HG03378 (cell line): ENCODE measurements around the gene CHRNB2.

Experiments used
- ATAC-seq: cut with Tn5 transposase; IDR thresholded peaks from one replicate; pipeline ENCODE4 v1.9.1; 2021; ENCODE audit warnings: mild to moderate bottlenecking, moderate library complexity; ENCODE audit not compliant: unreplicated experiment

CHRNB2 gene

DNA sequence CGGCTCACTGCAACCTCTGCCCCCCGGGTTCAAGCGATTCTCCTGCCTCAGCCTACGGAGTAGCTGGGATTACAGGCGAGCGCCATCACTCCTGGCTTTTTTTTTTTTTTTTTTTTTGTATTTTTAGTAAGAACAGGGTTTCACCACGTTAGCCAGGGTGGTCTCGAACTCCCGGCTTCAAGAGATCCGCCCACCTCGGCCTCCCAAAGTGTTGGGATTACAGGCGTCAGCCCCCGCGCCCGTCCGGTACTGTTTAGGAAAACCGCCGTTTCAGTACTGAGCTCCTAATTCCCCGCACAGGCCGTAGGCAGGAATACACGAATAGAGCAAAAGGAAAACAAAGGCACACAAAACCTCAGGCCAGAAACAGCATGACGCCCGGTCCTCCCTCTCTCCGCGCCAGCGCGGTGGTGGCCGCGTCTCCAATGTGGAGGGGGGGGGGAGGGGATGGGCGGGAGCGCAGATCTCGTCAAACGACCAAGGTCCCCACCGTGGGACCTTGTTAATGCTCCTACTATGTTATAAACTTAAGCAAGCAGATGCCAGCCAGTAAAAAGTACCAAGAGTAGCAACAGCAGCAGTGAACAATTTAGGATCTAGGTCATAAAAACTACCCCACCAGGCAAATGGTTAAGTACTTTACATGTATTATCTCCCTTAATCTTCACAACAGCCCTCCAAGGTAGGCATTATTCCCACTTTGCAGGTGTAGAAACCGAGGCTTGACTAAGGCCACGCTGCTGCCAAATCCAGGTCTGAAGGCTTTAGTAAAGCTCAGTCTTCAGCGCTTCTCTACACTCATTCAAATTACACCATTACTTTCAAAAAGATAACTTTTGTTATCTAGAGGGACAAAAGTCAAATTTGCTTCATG is 41.1 kb downstream of the CHRNB2 start:
- ATAC-seq = no peak

DNA sequence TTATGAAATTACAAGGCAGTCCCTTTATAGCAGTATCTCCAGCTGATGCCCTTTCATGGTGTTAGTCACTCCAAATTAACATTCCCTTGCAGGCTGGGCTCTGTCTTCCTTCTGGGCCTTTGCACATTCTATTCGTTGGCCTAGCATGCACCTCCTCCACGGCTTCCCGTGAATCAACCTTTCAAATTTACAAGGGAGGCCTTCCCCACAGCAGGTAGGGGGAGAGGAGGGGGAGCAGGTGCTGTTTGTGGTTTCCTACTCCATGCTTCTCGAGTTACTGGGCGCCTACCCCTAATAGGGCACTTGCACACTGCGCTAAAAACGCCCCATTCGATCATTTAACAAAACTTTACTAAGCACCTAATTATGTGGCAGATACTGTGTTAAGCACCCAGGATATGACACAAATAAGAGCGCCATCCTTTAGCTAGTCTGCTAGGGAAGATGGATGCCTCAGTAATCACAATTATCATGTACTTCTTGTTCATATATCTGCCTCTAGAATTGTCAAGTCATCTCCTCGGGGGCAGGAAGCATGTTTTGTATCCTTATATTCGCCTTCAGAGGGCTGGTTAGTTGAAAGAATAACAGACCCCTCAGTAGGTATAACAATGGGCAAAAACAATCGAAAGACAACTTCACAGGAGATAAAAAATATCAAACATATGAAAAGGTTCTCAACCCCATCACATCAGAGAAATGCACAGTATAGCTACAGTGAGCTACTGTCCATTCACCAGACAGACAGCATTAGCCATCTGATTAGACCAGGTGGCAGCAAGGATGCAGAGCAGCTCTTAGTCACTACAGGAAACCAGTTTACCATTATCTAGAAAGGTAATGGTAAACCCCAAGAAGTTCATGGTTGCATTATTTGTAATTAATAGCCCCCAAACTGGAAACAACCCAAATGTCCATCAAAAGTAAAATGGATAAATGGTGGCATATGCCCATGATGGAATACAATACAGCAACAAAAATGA is 42.1 kb downstream of the CHRNB2 start:
- no peak for ATAC-seq

DNA sequence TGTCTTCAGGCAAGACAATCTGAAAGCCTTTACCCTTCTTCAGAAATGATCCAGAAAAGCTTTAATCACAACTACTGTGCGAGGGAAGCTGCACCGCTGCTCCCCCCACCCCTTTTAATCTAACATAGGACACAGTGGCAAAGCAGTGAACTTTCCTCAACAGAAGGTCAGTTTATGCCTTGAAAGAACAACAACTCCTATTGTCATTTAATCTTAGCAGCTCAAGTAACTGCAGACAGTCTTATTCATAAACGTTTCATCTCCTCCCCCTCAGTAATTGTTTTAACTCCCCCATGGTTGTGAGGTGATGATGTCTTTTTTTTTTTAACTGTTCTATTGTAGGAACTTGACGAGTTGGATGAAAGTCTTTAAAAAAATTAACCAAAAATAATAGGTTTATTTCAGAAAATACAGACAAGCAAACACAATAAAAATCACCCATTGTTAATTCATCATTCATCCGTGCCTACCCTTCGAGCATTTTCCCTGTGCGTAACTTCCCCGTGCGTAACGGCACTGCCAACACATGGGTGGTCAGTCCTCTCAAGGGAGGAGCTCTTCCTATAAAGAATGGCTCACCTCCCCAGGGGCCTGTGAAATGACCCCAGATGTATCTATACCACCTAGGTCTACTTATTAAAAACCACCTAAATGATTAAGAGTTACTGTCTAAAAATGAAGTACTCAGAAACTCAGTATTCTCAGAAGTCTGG is 43.7 kb downstream of the CHRNB2 start:
- ATAC-seq = no peak

DNA sequence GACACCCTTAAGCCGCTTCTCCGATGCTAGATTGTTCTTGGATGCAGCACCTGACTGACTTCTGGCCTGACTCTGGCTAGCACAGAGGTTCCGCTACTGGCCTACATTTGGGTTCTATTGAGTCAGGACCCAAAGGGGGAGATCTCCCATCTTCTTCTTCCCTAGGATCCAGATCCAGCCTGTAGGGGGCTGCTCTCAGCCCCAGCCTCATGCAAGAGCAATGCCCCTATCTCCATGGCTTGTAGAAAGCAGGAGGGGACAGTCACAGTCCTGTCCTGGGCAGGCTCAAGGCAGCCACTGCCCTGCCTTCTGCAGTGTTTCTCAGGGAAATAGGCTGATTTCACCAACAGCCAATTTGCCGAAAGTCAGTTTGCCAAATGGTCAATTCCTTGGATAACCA is 46.7 kb downstream of the CHRNB2 start:
- ATAC-seq = no peak

DNA sequence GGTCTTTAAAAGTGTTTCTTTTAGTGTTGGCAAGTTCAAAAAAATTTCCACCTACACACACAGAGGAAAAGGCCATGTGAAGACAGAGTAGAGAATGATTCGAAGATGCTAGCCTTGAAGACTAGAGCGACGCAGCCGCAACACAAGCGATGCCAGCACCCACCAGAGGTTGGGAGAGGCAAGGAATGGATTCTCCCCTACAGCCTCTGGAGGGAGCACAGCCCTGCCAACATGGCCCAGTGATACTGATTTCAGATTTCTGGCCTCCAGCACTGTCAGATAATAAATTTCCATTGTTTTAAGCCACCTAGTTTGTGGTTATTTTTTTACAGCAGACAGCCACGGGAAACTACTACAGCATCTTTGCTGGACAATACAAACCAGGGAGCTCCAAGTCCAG is 47.3 kb downstream of the CHRNB2 start:
- no peak for ATAC-seq

DNA sequence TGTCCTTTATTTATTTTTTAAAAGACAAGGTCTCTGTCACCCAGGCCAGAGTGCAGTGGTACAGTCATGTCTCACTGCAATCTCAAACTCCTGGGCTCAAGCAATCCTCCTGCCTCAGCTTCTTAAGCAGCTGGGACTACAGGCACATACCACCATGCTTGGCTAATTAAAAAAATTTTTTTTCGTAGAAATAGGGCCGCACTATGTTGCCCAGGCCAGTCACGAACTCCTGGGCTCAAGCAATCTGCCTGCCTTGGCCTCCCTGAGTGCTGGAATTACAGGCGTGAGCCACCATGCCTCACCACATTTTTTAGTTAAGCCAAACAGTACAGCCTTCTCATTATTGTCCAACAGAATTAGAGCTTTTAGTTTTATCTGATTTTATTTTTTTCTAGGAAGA is 47.8 kb downstream of the CHRNB2 start:
- ATAC-seq = no peak

DNA sequence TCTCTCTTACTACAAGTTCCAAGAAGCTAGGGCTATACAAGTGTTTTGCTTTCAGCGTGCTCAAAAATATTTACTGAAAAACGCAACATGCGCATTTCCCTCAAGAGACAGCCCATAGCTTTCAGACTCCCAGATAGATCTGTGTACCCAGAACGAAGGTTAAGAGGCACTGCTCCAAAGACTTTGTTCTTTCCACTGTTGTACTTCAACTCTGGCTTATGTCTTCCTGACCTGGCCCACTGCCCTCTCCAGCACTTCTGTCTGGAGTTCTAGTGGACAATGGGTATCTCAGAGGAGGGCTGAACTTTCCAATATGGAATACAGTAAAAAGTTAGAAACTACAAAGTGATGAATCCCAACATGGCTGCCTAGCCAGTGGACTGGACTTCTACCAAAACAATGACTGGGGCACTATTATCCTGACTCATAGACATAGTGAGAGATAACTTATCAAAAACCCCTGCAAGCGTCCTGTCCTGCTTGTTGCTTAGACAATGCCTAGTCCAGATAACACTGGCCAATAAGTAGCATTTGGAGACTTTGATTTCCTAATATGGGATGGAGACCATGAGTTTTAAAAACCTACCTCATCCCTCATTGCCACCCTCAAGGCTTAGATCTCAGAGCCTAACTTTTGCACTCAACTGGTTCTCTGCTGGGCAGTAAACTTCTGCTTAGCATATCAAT is 49.2 kb downstream of the CHRNB2 start:
- ATAC-seq = no peak

DNA sequence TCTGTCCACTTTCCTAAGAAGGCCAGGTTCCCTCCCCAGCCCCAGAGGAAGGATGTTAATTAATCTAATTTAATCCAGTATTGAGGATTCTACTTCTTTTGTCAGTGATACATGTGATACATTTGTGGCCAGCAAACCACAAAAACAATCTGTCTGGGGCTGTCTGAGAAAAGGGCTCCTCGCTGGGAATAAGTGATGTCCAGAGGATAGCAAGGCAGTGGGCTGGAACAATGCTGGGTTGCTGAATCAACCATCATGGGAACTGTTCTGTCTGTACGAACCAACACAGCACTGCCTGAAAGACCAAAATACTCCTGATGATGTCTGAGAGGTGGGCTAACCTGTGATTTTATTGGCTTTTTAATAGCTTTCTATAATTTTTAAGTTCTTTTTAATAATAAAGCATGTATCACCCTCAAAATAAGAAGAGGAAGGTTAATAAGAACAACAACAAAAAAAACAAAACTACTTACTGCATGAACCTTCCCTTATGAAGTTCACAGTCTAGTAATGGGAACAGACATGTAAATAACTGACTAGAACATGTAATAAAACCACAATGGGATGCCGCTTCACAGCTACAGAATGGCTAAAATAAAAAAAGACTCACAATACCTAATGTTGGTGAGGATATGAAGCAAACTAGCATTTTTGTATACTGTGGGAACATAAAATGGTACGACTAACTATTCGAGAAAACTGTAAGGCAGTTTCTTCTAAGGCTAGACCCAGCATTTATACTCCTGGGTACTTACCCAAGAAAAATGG is 51.8 kb downstream of the CHRNB2 start:
- ATAC-seq = no peak

DNA sequence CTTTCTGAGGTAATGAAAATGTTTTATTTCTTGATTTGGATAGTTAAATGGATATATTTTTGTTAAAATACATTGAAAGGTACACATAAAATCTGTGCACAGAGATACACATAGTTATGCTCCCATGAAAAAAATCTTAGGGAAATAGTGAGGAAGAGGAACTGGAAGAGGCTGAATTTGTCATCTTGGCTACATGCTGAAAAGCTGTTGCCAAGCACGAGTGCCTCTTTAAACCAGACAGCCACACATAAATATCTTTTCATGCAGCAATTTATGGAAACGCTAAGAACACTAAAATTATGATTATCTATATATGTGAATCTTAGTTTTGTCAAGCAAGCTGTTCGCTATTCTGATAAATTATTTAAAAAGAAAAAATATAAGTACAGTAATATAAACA is 53.2 kb downstream of the CHRNB2 start:
- no peak for ATAC-seq

DNA sequence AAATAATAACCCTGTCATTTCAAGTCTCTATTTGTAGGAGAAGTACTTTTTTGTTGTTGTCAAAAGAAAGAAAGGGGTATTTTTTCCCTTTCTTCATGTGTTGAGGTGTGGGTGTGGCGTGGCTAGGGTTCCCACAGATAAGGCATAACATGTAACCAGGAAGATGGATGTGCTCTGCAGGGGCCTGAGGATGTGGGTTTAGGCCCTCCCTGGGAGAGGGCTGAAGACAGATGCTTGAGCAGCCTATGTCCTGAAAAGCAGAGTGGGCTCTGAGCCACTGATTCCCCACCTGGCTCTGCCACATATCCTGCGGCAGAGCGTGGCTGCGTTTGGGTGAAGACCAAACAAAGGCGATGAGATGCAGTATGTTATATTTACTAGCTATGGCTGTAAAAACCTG is 54.3 kb downstream of the CHRNB2 start:
- no peak for ATAC-seq

DNA sequence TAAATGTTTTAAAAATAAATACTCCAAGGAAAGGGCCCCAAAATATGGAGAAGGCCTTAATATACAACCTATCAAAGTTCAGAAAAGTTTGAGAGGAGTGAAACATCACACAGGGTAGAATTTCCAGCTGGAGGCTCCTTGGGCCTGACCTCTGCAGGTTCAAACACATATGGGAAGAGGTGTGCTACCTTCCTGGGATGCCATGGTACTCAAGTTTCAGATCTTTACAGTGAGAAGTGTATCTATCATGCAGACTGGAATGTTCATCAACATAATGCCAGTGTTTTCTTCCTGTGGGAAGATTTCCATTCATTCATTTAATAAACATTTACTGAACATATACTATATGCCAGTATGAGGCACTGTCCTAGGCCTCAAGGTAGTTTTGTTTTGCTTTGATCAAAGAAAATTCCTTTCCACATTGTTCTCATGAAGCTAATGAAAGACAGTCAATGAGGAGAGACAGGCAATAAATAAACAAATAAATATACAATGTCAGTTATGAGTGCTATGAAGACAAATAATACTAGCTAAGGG is 55.0 kb downstream of the CHRNB2 start:
- no peak for ATAC-seq

DNA sequence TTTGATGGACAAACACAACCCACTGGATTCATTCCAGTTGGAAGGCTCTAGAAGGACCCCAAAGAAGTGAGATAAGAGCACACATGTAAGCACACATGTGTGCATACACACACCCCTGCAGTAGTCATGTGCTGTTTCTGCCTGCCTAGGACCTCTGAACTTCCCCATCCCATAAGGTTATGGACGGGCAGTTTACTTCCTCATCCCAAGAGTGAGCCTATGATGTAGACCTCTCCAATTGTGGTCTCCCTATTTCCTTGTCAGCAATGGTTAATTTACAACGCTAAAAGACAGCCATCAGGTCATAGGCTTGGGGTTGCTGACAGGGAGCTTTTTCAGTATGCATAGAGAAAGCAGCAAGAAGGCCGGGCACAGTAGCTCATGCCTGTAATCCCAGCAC is 55.8 kb downstream of the CHRNB2 start:
- ATAC-seq = no peak

DNA sequence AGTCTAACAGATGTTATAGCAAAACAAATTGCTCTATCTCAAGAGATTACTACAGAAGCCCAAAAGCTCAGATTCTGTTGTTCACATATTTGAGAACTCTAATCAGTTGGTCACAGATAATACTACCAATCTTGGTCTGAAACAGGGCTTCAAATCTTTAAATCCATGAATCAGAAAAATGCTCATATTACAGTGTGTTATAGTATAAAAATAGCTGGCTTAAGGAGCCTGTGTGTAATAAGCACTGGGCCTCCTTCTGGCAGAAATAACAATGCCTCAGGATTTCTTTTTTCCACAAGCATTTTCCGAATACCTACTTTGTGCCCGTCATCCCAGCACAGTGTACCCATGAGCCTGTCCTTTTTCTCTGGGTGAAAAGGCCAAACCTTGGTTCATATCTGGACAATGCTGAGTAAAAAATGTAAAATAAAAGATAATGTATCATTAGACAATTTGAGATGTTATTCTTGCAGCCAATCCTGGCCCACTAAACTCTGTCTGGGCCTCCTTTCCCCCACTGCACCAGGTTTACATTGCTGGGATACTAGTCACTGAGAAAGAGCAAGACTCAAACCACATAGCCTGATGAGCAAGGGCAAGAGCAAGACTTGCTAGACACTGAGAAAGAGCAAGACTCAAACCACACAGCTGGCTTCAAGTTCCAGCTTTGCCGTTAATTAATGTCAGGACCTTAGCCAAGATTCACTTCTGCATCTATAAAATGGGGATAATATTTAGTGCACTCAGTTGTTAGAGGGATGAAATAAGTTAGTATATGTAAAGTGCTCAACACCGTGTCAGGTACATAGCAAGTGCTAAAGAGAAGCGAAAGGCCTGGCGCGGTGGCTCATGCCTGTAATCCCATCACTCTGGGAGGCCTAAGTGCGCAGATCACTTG is 57.4 kb downstream of the CHRNB2 start:
- ATAC-seq = no peak

DNA sequence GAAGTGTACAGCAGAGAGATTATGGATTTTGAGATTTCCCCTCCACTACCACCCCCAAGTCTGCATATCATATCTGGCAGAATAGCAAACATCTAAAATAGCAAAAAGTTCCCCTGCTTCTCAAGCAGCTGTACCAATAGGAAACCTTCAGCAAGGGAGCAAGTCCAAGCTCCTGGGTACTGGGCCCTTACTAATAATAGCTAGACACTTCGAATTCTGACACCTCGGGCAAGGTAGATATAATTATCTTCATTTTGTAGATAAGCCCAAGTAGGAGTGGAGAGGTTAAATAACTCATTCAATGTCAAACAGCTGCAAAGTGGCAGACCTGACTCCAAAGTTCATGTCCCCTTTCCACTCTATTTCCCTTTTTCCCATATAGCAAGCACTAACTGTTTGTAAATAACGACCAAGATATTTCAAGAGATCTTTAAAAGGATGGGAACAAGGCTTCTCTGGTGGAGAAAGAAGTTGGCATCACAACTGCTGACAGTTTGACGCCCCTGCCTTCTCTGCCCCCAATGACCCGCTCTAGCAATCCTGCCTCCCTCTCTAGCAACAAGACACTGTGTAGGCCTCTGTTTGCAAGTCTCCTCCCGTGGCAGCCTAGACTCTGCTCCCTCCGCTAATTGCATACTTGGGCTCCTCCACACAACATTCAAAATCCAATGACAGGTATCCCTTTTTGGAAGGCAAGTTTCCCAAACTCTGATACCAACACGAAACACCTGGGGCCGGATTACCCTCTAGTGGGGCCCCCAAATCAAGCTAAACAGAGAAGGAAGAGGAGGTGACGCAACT is 59.1 kb downstream of the CHRNB2 start:
- no peak for ATAC-seq

DNA sequence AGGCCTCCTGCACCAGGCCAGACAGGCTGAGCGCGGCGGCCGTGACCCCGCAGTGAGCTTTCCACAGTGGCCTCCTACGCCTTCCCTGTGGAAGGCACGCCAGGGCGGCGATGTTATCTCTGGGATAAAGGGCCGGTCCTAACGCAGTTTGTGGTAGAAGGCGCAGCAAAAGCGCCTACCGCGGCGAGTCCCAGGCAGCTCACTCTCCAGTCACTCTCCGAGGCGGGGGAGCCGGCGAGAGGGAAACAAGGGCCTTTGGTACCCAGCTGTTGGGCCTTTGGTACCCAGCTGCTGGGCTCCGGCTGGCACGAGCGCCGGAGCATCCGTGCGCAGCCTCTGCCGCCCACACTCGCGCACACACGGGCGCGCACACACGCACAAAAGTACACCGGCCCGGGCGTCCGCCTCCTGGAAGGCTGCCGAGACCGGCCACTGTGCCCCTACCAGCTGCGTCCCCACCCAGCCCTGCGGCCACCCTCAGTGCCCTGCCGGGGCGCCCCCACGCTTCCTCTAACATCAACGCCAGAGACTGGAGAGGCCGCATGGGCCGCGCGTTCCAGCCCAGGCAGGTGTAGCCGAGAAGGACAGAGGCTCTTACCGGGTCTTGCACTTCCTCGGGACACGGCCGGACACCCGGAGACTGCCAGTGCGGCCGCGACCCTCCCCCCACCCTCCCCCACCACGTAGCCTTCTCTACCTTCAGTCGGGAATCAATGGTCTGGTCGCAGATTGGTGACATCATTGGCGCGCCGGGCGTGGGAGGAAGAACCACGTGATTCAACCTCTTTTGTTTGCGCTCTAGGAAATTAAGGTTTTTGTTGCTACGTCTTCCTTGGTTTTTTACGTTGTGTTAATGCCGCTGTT is 59.9 kb downstream of the CHRNB2 start:
- no peak for ATAC-seq

DNA sequence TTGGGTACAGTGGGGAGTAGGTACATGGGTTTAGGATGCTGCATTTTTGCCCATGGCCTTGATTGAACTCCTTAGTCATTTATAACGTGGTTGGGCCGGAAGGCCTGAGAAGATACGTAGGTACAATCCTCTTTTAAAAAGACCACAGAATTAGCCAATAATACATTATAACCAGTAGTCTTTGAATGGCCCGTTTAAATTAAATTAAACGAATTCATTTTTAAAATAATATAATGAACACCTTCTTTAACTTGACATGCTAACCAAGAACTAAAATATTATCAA is 60.5 kb downstream of the CHRNB2 start:
- no peak for ATAC-seq

DNA sequence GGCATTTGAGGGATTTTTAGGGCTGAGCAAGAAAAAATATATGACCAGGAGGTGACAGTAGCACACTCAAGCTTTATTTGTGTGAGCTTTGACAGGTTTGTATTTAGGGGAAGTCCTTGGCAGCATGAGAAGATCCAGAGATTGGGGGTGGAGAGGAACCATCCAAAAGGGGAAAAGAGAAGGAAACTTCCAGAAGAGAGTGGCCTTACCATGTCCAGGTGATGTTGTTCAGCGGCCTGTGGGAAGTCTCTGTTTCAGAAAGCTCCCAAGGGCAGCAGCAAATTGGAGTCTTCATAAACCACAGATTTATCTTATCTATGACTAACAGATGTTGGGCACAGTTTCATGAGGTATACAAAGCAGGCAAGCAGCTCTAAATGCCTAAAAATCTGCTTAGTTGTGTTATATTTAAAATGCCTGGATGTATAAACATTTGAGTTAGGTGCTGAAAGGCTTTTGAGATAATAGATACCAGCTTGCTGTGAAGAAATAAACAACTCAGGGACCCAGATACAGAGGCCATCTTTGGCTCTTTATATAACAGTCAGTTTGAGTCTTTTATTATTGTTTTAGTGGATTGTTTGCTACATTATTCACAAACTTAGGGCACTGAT is 61.6 kb downstream of the CHRNB2 start:
- no peak for ATAC-seq
